Stimulated activated CD8-positive, alpha-beta memory T cell treated with anti-CD3 and anti-CD28 coated beads, Interleukin-7, amount 100 ng/mL, for 24 hours (primary cell): ENCODE measurements around the gene GRK4.
"Not testable (repeated sequence)": the region's sequence is repeated elsewhere in the genome, so short reads cannot be mapped to it uniquely, and the experiment has no call there.

Source experiments
- DNase-seq: peaks from one replicate; pipeline ENCODE4 v3.0.0-alpha.2; 2020; ENCODE audit warnings: low read depth

The GRK4 gene

GRCh38 chr4:2961811-2962441 lies 1.4 kb upstream of the GRK4 start:
- no peak for DNase-seq

GRCh38 chr4:2962614-2963174 lies 677 bp upstream of the GRK4 start:
- no peak for DNase-seq

GRCh38 chr4:2963966-2964471 lies 648 bp downstream of the GRK4 start:
- no peak for DNase-seq

GRCh38 chr4:2964706-2965258 lies 1.4 kb downstream of the GRK4 start:
- no peak for DNase-seq

GRCh38 chr4:2965262-2965661 lies 1.9 kb downstream of the GRK4 start:
- DNase-seq: no peak

- no peak for DNase-seq
These were observed 5.0 kb downstream of the GRK4 start for GRCh38 chr4:2968381-2968780.

- no peak for DNase-seq
These were observed 7.9 kb downstream of the GRK4 start for GRCh38 chr4:2971275-2971674.

DNA sequence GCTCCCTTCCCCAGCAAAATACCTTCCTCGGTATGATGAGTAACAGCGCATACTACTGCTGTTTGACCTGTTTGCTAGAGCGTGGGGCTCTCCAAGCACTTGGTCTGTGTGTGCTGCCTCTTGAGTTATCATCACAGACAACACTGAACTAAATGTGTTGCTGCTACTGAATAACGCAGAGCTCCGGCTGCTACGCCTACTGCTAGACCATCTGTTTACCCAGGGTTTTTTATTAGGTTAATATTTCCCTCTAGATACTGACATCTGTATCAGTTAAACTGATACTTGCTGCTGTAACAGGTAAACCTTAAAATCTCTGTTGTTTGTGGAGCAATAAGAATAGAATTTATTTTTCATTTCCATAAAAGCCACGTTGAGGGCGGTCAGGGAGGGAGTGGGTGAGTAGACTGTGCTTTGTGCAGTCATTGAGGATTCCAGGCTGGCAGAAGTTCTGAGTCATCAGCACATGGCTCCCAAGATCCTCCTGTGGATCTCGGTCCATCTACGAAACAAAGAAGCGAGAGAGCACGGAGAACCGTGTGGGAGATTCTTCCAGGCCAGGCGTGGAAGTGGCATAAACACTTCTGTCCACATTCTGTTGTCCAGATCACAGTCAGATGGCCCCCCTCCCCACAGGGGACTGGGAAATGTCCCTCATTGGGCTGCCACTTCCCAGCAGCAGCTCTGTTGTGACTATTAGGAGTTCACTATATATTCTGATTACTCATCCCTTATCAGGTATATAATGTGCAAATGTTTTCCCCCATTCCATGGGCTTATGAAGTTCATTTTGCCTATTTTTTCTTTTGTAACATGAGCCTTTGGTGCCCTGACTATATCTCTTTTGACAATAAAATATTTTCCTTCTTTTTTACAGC lies 14.1 kb downstream of the GRK4 start:
- no peak for DNase-seq

- DNase-seq: no peak
These were observed 18.0 kb downstream of the GRK4 start for GRCh38 chr4:2981256-2981819.

- DNase-seq: no peak
These were observed 18.6 kb downstream of the GRK4 start for GRCh38 chr4:2982012-2982411.

GRCh38 chr4:2983715-2984114 lies 20.3 kb downstream of the GRK4 start:
- not testable (repeated sequence) for DNase-seq

DNA sequence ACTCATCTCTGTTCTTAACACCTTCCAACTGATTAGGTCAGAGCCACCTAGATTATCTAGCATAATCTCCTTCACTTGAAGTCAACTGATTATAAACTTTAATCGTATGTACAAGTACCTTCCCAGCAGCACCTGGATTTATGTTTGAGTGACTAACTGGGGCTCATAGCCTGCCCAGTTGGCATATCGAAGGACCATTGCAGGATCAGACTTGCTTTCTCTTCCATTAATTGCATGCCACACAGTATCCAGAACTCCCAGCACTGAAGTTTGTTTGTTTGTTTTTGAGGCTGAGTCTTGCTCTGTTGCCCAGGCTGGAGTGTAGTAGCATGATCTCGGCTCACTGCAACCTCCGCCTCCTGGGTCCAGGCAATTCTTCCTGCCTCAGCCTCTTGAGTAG lies 27.9 kb downstream of the GRK4 start:
- DNase-seq: no peak

DNA sequence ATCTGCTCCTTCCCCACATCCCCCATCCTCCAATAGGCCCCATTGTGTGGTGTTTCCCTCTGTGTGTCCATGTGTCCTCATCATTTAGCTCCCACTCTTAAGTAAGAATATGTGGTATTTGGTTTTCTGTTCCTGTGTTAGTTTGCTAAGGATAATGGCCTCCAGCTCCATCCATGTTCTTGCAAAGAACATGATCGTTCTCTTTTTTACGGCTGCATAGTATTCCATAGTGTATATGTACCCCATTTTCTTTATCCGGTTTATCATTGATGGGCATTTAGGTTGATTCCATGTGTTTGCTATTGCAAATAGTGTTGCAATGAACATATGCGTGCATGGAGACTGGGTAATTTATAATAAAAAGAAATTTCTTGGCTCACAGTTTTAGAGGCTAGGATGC lies 31.5 kb downstream of the GRK4 start:
- no peak for DNase-seq

DNA sequence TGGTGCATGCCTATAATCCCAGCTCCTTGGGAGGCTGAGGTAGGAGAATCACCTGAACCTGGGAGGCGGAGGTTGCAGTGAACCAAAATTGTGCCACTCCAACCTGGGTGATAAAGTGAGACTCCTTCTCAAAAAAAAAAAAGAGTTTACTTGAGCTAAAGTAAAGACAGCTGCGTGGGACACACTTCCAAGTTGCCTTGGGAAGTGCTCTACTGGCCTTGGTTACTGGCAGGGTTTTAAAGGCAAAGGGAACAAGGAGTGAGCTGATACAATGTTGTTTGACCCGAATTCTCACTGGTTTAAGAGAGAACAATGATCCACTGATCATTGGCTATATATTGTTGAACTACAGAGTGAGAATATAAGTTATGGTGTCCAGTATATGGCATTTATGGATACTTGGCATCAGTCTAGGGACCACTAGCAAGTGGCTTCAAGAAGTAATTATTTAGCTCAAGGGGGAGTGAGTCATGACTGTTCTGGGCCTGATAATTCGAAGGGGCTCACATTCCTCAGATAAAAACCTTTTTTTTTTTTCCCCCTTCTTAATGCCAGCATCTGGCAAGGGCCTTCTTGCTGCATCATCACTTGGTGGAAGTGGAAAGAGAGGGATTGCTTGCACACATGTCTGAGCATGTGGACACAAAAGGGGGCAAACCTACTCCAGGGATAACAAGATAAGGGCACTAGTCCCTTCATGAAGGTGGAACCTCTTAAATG lies 32.3 kb downstream of the GRK4 start:
- no peak for DNase-seq

DNA sequence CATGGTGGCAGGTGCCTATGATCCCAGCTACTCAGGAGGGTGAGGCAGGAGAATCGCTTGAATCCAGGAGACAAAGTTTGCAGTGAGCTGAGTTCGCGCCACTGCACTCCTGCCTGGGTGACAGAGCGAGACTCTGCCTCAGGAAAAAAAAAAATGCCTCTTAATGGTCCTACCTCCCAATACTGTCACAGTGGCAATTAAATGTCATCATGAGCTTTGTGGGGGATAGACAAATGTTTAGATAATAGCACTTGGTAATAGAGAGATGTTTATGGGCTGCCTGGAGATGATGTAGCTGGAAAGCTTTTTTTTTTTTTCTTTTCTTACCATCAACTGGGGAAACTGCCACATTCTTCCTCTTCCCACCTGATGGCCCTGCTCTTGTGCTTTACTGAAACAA lies 33.0 kb downstream of the GRK4 start:
- no peak for DNase-seq

DNA sequence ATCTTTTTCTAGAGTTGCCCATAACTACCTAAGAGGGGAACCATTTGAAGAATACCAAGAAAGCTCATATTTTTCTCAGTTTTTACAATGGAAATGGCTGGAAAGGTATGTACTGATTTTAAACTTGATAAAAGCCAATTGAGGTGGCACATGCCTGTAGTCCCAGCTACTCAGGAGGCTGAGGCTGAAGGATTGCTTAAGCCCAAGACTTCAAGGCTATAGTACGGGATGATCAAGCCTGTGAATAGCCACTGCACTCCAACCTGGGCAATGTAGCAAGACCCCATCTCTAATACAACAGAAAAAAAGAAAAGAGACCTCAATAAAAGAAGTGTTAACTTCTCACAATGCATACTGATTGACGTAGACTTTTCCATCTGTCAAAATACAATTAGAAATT lies 44.4 kb downstream of the GRK4 start:
- DNase-seq: no peak

- no peak for DNase-seq
These were observed 46.1 kb downstream of the GRK4 start for GRCh38 chr4:3009422-3009821.

GRCh38 chr4:3010577-3010976 lies 47.2 kb downstream of the GRK4 start:
- no peak for DNase-seq

- no peak for DNase-seq
These were observed 47.6 kb downstream of the GRK4 start for GRCh38 chr4:3010998-3011397.

DNA sequence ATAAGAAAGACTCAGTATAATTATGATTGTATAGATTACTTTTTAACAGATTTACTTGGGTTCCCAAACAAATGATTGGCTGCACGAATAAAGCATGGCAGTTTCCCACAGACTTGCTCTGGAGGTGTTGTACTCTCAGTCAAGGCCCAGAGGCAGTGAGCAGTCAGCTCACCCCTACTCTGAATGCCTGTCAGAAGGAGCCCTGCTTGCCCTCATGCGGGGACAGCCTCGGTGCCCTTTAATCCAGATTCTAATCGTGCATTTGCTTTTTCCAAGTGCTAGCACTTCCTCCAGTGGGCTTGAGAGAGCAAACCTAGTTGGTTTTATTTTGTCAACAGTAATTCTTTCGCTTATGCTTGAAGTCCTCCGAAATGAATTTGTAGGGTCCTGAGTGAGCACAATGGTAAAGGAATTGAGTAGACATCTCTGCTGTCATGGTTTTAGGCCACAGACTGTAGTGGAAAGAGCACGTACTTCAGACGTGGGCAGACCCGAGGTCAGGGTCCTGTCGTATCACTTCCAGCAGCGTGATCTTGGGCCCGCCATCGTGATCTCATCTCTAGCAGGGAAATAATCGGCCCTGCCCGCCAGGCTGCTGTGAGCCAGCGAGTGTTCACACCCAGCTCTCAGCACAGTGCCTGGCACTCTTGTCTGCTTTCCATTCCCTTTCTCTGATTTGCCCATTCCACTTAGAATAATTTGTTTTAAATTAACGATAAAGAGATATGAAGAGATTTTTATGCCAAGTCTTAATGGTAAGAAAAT lies 48.3 kb downstream of the GRK4 start:
- DNase-seq: no peak

DNA sequence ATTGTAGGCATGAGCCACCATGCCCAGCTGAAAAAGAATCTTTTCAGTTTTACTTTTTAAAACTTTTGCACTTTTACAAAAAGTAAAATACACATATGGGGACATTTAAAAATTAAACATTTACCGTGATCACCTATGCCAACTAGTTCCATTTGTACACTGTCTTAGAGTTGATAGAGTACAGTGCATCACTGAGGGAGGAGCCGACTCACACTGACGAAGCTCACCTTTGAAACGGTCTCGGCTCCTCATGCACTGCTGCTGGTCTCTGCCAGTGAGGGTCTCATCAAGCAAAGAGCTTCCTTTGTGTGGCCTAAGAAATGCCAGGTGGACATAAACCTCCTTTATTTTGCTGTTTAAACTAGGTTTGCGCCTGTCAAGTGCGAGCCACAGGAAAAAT lies 50.0 kb downstream of the GRK4 start:
- no peak for DNase-seq
